Measurements from ENCODE around the gene FBN2.
"Not testable (repeated sequence)": the region's sequence is repeated elsewhere in the genome, so short reads cannot be mapped to it uniquely, and the experiment has no call there.

Gene FBN2

GRCh38 chr5:128532776-128533175, 5.3 kb downstream of the FBN2 start:
- no peak for DNase-seq

DNA sequence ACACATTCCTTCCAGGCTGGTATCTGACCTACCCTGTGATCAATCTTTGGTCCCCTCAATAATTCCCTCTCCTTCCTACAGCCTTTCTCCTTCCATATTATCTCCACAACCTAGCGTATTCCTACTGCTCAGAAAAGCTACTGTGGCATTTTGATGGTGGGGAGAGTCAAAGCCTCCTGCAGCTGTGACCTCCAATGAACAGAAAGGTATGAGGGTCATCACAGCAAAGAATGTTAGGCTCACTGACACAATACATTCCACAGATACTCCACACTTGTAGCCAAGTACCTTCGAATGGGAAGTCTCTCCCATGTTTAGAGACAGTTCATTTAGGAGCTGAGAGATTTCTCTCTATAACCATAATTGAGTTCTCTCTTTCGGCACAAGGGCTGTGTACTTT, 5.9 kb downstream of the FBN2 start:
- DNase-seq: no peak

DNA sequence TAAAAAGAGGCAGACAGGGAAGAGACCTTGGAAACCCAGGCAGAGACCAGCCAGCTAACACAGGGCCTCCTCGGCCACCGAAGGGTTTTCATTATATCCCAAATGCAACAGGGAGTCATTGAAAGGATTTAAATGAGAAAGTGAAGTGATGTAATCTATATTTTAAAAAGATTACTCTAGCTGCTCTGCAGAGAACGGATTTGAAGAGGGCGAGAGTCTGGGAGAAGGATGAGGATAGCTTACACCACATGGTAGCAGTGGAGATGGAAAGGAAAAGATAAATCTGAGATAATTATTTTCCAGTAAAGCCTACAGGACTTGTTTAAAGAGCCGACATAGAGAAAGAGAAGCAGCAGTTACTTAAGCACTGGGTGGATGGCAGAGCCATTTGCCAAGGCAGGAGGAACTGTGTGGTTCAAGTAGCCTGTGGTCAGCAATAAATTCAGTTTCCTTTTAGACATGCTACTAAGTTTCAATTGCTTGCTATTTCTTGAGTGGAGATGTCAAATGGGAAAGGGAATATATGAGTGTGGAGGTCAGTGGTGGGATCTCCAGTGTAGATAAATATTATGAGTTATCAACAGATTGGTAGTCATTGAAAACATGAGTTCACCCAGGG, 9.3 kb downstream of the FBN2 start:
- no peak for DNase-seq

DNA sequence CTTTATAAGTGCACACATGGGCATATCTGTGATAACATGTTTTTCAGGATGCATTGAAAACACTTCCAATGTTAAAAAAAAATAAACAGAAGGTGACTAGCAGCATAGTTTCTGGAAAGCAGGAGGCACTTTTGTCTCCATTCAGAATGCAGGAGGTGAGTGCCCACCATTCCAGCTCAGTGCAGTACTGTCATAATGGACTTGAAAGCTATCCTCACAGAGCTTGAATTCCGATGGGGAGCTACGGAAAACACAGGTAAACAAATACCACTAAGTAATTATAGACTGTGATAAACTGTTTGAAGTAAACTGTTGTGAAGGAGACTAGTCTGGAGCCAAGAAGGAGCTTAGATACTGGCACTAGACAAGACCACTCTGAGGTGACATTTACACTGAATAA, 9.9 kb downstream of the FBN2 start:
- DNase-seq: no peak

GRCh38 chr5:128527077-128527476, 11.0 kb downstream of the FBN2 start:
- no peak for DNase-seq

DNA sequence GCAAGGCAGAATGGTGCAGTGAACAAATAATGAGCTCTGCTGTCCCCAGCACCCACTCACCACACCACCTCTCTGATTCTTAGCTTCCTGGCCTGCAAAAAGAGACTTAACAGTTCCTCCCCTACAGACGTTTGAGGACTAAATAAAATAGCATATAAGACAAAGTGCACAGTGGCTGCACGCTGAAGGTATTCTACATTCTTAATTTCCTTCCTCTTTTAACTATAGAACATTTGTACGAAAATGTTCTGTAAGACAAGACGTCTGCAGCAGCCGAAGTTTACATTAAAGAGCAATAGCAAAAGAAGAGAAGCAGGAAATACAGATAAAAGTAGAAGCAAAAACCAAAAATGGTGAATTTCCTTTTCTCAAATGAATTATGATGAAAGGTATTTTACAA, 15.7 kb downstream of the FBN2 start:
- DNase-seq: no peak

- no peak for DNase-seq
Measured at GRCh38 chr5:128519827-128520226, 18.2 kb downstream of the FBN2 start.

- DNase-seq: no peak
Measured at GRCh38 chr5:128516978-128517377, 21.1 kb downstream of the FBN2 start.

DNA sequence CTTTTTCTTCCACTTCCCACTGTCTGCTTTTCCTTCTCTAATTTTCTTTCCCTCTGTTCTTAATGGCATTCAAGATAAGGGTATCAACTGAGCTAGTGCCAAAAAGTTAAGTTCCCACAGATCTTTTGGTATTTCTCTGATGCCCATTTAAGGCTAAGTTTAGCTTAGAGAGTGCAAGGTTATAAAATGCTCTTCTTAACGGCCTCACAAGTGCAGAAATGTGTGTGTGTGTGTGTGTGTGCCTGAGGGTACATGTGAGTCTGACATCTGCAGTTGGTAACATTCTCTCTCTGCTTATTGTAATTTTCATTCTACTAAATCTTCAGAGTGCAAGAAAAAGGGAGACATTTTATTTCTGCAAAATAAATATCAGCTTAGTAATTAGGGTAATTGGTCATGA, 24.2 kb downstream of the FBN2 start:
- no peak for DNase-seq

DNA sequence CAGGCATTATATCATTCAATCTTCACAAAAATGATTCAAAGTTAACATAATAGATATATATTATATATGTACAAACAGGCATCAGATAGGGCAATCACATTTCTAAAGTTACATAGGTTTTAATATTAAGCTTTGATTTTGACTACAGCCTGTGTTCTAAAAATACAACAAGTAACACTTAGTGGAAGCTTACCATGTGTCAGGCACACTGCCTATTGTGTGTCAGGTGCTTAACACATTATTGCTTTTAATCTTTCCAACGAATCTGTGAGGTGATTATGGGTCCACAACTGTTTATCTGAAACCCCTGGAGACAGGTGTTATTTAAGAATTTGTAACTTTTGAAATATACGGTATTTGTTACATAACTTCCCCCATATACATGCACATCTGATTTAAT, 25.2 kb downstream of the FBN2 start:
- DNase-seq: no peak

GRCh38 chr5:128506643-128507042, 31.4 kb downstream of the FBN2 start:
- no peak for DNase-seq

DNA sequence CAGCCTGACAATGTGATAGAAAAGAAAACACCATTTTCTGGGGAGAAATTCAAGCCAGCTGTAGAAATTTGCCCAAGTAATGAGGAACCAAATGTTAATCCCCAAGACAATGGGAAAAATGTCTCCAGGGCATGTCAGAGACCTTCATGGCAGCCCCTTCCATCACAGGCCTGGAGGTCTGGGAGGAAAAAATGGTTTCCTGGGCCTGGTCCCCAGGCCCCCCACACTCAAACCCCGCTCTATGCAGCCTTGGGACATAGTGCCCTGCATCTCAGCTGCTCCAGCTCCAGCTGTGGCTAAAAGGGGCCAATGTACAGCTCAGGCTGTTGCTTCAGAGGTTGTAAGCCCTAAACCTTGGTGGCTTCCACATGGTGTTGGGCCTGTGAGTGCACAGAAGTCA, 34.3 kb downstream of the FBN2 start:
- not testable (repeated sequence) for DNase-seq

GRCh38 chr5:128498844-128499455, 39.1 kb downstream of the FBN2 start:
- DNase-seq: no peak

DNA sequence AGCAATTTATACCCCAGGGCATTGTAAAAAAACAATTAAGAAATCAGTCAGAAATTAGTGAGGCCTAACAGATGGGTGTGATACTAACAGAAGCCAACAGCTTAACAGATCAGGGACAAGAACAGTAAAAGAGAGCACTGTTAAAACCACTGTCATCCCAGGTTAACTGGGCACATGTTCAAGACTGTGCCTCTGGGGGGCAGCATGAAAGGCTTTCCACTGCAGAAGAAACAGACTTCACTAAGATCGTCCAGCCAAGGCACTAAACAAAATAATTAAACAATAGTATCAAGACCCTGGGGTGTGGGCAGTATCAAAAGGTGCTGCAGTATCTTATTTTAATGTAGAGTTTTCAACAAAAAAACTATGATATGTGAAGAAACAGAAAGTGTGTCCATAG, 43.5 kb downstream of the FBN2 start:
- no peak for DNase-seq

DNA sequence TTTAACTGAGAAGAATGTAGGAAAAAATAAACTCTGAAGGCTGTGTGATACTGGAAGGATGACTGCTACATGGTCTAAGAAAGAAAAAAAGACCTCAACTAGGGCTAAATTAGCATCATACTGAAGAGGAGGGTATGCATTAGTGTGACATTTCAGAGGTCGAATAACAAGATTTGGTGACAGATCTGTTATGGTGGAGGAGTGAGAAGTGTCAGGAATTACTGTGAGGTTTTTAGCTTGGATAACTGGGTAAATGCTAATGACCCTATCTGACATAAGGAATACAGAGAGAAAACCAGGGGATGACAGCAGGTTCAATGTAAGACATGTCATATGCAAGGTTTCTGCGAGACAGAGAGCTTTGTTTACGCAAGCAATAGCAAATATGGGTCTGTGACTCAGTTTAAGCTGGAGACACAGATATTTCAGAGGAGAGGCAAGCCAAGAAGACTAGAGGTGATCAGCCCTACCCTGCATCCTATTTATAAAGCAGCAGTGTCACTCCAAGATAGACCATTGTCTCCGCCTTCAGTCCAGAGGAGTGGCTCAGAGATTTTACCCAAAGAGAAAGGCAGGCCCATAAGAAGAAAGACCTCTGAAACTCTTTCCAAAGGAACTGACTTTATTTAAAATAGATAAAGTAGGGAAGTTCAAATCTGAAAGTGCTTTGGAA, 44.3 kb downstream of the FBN2 start:
- no peak for DNase-seq

DNA sequence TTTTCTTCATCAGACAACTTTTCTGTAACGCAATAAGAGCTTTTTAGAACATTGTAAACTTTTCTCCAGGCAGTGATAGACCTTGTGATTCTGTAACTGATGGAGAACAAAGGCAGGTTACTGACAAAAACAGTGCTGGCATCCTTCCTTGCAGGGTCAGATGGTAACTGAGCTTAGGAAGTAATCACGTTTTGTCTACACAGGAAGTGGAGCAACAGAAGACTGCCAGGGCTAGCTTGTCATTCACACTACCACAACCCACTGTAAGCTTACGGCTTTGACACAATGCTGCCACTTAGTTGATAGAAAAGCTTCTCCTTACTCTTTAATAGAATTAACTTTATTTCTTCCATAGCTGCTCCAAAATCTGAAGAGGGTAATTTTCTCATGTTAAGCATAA, 46.8 kb downstream of the FBN2 start:
- DNase-seq: no peak

- DNase-seq: no peak
Measured at GRCh38 chr5:128490761-128491160, 47.3 kb downstream of the FBN2 start.

DNA sequence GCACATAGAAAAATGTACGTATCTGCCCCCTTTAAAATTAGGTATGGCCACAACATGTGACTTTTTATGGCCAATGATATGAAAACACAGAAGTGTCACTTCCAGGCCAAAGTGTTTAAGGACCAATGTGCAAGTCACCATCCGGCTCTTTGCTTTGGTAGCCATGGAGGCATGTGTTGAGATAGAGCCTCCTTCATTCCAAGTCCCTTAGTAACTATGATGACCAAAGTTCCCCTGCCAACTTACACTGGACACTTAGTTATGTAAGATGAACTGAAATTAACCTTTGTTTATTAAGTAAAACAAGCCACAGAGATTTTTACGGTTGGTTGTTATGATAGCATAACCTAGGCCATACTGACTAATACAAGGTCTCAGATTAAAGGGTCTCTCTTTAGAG, 51.0 kb downstream of the FBN2 start:
- no peak for DNase-seq

DNA sequence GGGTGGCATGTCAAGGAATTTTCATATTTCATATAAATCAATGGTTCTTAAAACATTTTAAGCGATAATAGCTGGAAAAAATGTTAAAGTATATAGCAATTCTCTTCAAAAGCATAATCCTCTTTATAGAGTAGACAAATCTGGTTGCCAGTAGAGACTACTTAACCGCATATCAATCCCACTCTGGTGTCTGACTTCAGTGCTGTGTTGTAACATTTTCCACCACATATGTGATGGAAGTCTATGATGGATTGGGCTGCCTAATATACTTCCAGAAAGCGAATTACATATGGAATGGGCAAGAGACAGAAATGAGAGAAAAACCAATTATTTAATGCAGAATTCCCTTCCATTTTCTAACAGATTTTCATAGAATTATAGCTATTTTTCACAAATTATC, 54.3 kb downstream of the FBN2 start:
- DNase-seq: no peak

- DNase-seq: no peak
Measured at GRCh38 chr5:128480906-128481633, 57.0 kb downstream of the FBN2 start.

- no peak for DNase-seq
Measured at GRCh38 chr5:128480158-128480557, 57.9 kb downstream of the FBN2 start.

DNA sequence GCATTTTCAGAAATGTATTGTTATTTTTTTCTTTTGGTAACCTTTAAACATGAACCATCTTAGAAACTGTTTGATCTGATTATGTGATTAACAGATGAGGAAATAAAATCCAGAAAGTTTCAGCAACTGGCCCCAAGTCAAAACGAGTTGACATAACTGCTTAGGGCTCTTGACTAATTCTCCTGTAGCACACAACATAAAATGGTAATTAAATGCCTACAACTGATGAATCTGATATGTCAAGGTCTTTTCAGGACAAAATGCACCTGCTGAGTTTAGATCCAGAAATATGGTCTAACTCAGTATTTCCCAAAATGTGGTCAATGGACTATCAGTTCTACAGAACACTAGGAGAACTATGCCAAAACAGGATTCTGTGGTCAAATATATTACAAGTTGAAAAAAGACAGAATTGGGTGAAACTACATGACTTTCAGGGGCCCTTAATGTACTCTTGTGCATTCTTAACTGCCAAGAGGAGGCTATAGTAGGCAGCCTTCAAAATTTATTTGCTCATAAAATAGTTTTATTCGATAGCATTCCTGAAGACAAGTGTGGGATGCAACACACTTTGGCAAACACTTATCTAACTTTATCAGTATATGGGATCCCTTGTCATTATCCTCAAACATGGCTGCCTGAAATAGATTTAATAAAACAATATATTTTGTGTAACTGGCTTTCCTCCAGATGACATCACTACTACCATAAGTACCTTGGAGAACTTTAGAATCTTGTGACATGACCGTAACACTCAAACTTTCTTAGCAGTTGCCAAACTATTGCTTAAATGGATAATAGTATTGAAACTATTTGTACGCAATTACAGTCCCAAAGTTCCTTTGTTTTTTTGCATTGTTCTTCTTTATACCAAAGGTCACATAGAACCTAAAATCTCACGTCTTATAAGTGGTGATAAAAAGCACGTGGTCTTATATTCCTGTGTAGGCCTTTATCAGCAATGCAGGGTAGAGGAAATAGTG, 59.4 kb downstream of the FBN2 start:
- no peak for DNase-seq

GRCh38 chr5:128477944-128478343, 60.1 kb downstream of the FBN2 start:
- no peak for DNase-seq

All from activated CD8-positive, alpha-beta memory T cell treated with anti-CD3 and anti-CD28 coated beads, Interleukin-2, amount 50 U/mL, for 4 hours (primary cell).